AG09309 (cell line): Measurements from ENCODE around the gene TMEM191C.

Experiments used
- DNase-seq: peaks from one replicate; pipeline ENCODE4 v3.0.0-alpha.2; 2010; ENCODE audit warnings: low read depth
- H3K4me3 ChIP-seq: 2 replicates; pipeline ENCODE4 v1.5.1; 2011; ENCODE audit warnings: mild to moderate bottlenecking, low read depth, low read length, moderate library complexity; ENCODE audit not compliant: control insufficient read depth
- TF ChIP-seq, protein P1 (sequence below): IDR thresholded peaks from 2 replicates; pipeline ENCODE4 v1.5.1; 2011; ENCODE audit warnings: mild to moderate bottlenecking, low read depth, low read length, inconsistent platforms; ENCODE audit not compliant: insufficient read depth, control insufficient read depth; ENCODE audit errors: missing control alignments

TMEM191C gene

DNA sequence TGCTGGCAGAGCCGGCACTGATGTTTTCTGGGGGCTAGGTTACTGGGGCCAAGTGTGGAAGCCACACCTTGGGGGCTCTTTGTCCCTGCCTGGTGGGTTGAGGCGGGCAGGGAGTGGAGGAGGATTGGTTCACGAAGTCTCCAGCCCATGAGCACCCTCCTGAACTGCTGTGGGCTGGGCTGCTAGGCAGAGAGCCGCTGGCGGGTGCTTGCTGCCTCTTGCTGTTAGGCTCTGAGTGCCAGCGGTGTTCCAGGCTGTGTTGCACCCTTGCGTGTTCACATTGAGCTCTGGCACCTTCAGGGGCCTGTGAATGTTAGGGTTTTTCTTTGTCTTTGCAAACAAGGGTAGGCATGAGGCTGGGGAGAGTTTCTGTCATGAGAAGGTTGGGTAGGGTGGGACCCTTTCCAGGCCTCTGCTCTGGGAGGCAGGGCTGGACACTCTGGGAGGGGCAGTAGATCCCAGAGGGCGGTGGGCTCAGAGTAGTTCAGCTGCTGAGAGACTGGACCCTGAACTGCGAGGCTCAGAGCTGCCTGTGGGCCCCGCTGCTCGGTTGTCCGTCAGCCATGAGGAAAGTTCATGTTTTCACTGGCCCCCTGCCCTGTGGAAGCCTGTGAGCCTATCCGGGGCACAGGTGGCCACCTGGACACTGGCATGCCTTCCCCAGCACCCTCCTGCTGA, 24.0 kb upstream of the TMEM191C start:
- no peak for DNase-seq

DNA sequence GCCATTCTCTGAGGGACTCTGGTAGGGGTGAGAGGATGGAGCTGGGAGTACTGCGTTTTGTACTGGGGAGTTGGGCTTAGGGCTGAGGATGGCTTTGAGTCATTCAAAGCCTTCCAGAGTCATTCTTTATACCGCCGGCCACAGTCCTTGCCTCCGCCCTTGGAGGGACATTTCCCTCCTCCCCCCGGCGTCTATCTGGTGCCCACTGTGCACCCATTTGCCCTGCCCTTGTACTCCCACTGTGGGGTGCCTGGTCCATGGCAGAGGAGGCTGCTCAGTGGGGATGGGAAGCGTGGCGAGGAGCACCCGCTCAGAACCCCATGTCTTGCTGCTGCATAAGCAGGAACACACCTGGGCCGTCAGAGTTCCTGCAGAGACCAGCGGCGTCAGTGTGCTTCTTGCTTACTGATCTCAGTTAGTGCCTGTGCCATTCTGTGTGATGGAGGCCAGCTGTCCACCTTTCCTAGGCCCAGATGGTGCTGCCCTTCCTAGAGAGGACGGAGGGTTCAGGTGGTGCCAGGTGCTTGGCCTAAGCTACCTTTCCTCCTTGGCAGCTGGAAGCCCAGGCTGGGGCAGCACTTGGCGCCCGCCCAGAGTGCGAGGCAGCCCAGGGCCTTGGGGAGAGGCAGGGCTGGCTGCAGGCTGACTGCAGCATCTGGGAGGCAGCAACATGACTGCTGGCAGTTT, 23.3 kb upstream of the TMEM191C start:
- H3K4me3 ChIP-seq = no peak overlapping the region
- no peak for DNase-seq
- TF ChIP-seq, protein P1, sequence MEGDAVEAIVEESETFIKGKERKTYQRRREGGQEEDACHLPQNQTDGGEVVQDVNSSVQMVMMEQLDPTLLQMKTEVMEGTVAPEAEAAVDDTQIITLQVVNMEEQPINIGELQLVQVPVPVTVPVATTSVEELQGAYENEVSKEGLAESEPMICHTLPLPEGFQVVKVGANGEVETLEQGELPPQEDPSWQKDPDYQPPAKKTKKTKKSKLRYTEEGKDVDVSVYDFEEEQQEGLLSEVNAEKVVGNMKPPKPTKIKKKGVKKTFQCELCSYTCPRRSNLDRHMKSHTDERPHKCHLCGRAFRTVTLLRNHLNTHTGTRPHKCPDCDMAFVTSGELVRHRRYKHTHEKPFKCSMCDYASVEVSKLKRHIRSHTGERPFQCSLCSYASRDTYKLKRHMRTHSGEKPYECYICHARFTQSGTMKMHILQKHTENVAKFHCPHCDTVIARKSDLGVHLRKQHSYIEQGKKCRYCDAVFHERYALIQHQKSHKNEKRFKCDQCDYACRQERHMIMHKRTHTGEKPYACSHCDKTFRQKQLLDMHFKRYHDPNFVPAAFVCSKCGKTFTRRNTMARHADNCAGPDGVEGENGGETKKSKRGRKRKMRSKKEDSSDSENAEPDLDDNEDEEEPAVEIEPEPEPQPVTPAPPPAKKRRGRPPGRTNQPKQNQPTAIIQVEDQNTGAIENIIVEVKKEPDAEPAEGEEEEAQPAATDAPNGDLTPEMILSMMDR = no peak

More for the DNA sequence above, 24.0 kb upstream of the TMEM191C start:
- H3K4me3 ChIP-seq = no peak overlapping the region
- TF ChIP-seq, protein P1 = no peak

- TF ChIP-seq, protein P1 = no peak
- no peak for DNase-seq
- no peak overlapping the region for H3K4me3 ChIP-seq
These were observed 22.3 kb upstream of the TMEM191C start for GRCh38 chr22:21444701-21445436.

GRCh38 chr22:21445437-21446127, 21.6 kb upstream of the TMEM191C start:
- DNase-seq = no peak
- TF ChIP-seq, protein P1 = no peak
- H3K4me3 ChIP-seq = no peak overlapping the region

DNA sequence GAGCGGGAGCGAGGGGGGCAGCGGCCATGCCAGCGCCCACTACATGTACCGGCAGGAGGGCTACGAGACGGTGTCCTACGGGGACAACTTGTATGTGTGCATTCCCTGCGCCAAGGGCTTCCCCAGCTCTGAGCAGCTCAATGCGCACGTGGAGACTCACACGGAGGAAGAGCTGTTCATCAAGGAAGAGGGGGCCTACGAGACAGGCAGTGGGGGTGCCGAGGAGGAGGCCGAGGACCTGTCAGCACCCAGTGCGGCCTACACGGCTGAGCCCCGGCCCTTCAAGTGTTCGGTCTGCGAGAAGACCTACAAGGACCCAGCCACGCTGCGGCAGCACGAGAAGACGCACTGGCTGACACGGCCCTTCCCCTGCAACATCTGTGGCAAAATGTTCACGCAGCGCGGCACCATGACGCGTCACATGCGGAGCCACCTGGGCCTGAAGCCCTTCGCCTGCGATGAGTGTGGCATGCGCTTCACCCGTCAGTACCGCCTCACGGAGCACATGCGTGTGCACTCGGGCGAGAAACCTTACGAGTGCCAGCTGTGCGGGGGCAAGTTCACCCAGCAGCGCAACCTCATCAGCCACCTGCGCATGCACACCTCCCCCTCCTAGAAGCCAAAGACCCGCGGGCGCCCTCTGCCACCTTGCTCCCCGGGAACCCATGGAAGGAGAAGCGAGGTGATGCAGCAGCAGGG, 20.9 kb upstream of the TMEM191C start:
- no peak overlapping the region for H3K4me3 ChIP-seq
- TF ChIP-seq, protein P1 = no peak
- no peak for DNase-seq
